Liver (tissue), 9 donors: ENCODE results near the gene NFKB2. TPM values are rescaled to one million over a fixed set of nuclear protein-coding genes. Genes with fewer than 3 reads are reported as not detected.
A peak's percentile ranks its signal among the peaks of the same experiment; 100 is the strongest.

Source experiments
- DNase-seq: peaks from one replicate; pipeline ENCODE4 v3.0.0-alpha.2; 2017; ENCODE audit warnings: low spot score
- H3K27ac ChIP-seq, 2 donors: one replicate each; pipeline ENCODE4 v1.7.0; 2013; ENCODE audit warnings: inconsistent platforms in 2 of 2, low read length in 2 of 2, control low read depth in 1 of 2, low read depth in 1 of 2, mild to moderate bottlenecking in 1 of 2
- H3K27me3 ChIP-seq, 4 donors: one replicate each; pipeline versions ENCODE4 v1.6.1 to v1.7.0; 2013; ENCODE audit warnings: low read length in 3 of 4, inconsistent platforms in 1 of 4, mild to moderate bottlenecking in 1 of 4, moderate library complexity in 1 of 4; ENCODE audit not compliant: control insufficient read depth in 4 of 4, insufficient read depth in 4 of 4
- H3K36me3 ChIP-seq, 4 donors: one replicate each; pipeline versions ENCODE4 v1.6.1 to v1.7.0; 2013; ENCODE audit warnings: low read length in 3 of 4, mild to moderate bottlenecking in 3 of 4, low read depth in 1 of 4, moderate library complexity in 1 of 4; ENCODE audit not compliant: control insufficient read depth in 4 of 4, insufficient read depth in 3 of 4
- H3K4me1 ChIP-seq, 4 donors: one replicate each; pipeline versions ENCODE4 v1.6.1 to v1.7.0; 2013; ENCODE audit warnings: low read length in 3 of 4, mild to moderate bottlenecking in 3 of 4, moderate library complexity in 1 of 4; ENCODE audit not compliant: control insufficient read depth in 4 of 4, insufficient read depth in 4 of 4
- H3K4me3 ChIP-seq, 3 donors: one replicate each; pipeline versions ENCODE4 v1.6.1 to v1.7.0; 2013; ENCODE audit warnings: low read length in 3 of 3, control low read depth in 1 of 3, low read depth in 1 of 3, mild to moderate bottlenecking in 1 of 3
- H3K9ac ChIP-seq, 2 donors: one replicate each; pipeline ENCODE4 v1.7.0; 2013; ENCODE audit warnings: low read length in 2 of 2, mild to moderate bottlenecking in 2 of 2, moderate library complexity in 2 of 2, control low read depth in 1 of 2, low read depth in 1 of 2
- H3K9me3 ChIP-seq, 4 donors: one replicate each; pipeline versions ENCODE4 v1.6.1 to v1.7.0; 2013; ENCODE audit warnings: low read length in 3 of 4; ENCODE audit not compliant: control insufficient read depth in 4 of 4
- EGR1 ChIP-seq, 2 donors: IDR thresholded peaks; 2 replicates each; pipeline ENCODE4 v1.6.1; 2016 to 2018; ENCODE audit warnings: antibody characterized with exemption in 2 of 2, low read depth in 2 of 2
- FOXA1 ChIP-seq: IDR thresholded peaks from 2 replicates; pipeline ENCODE4 v1.6.1; 2016; ENCODE audit warnings: antibody characterized with exemption
- FOXA2 ChIP-seq: IDR thresholded peaks from 2 replicates; pipeline ENCODE4 v1.6.1; 2016; ENCODE audit warnings: antibody characterized with exemption
- GABPA ChIP-seq, 2 donors: IDR thresholded peaks in 1 of 2; conservative IDR thresholded peaks in 1 of 2; 2 replicates each; pipeline ENCODE4 v1.6.1; 2016; ENCODE audit warnings: antibody characterized with exemption in 2 of 2, mild to moderate bottlenecking in 1 of 2, moderate library complexity in 1 of 2
- HNF4A ChIP-seq, 2 donors: conservative IDR thresholded peaks; 2 replicates each; pipeline ENCODE4 v1.6.1; 2016; ENCODE audit warnings: antibody characterized with exemption in 2 of 2, mild to moderate bottlenecking in 2 of 2
- HNF4G ChIP-seq: IDR thresholded peaks from 2 replicates; pipeline ENCODE4 v1.6.1; 2016; ENCODE audit warnings: antibody characterized with exemption
- JUND ChIP-seq, 2 donors: IDR thresholded peaks; 2 replicates each; pipeline ENCODE4 v1.6.1; 2016; ENCODE audit warnings: antibody characterized with exemption in 2 of 2
- NR2F2 ChIP-seq: IDR thresholded peaks from 2 replicates; pipeline ENCODE4 v1.6.1; 2016; ENCODE audit warnings: antibody characterized with exemption
- RAD21 ChIP-seq, 2 donors: IDR thresholded peaks; 2 replicates each; pipeline ENCODE4 v1.6.1; 2016; ENCODE audit warnings: antibody characterized with exemption in 2 of 2, mild to moderate bottlenecking in 2 of 2
- RXRA ChIP-seq, 2 donors: IDR thresholded peaks; 2 replicates each; pipeline ENCODE4 v1.6.1; 2017 to 2018; ENCODE audit warnings: antibody characterized with exemption in 2 of 2, mild to moderate bottlenecking in 1 of 2
- SP1 ChIP-seq: IDR thresholded peaks from 2 replicates; pipeline ENCODE4 v1.6.1; 2018; ENCODE audit warnings: antibody characterized with exemption, mild to moderate bottlenecking
- TAF1 ChIP-seq: conservative IDR thresholded peaks from 2 replicates; pipeline ENCODE4 v1.6.1; 2016; ENCODE audit warnings: antibody characterized with exemption, mild to moderate bottlenecking
- YY1 ChIP-seq: IDR thresholded peaks from 2 replicates; pipeline ENCODE4 v1.6.1; 2016; ENCODE audit warnings: antibody characterized with exemption, mild to moderate bottlenecking
- WGBS: extraction: QIAGEN DNeasy Blood & Tissue Kit; methylation state at CpG from one replicate; pipeline ENCODE4 v1.1.7; 2013; 5-methylcytosine and 5-hydroxymethylcytosine counted together
- polyA plus RNA-seq, 2 donors: library from polyadenylated mRNA; stranded (reverse) in 1 of 2; unstranded in 1 of 2; fragments of 200-250 nt in 1 of 2; fragments of >200 nt in 1 of 2; fragmentation: Nextera tagmentation in 1 of 2; extraction: Ambion mirVana in 1 of 2; gene quantifications; one replicate each; pipeline versions ENCODE4 v1.2.1 to v1.2.3, GENCODE V29; 2013 to 2015
- total RNA-seq, 2 donors: library from RNA; depleted of rRNA; stranded (reverse); fragments of >200 nt; gene quantifications; one replicate each; pipeline ENCODE4 v1.2.3, GENCODE V29; 2014
- TF ChIP-seq, protein P1 (sequence below): IDR thresholded peaks from 2 replicates; pipeline ENCODE4 v1.6.1; 2016; ENCODE audit warnings: antibody characterized with exemption
- TF ChIP-seq, protein P2 (sequence below): IDR thresholded peaks from 2 replicates; pipeline ENCODE4 v1.6.1; 2016; ENCODE audit warnings: antibody characterized with exemption
- TF ChIP-seq, protein P3 (sequence below): fragments of 150-350 bp; IDR thresholded peaks from 2 replicates; pipeline ENCODE4 v1.5.1; 2017; ENCODE audit warnings: improper control_type of control experiment, low read depth, low read length; ENCODE audit not compliant: missing input control
- TF ChIP-seq, protein P4 (sequence below): IDR thresholded peaks from 2 replicates; pipeline ENCODE4 v1.6.1; 2016; ENCODE audit warnings: antibody characterized with exemption, mild to moderate bottlenecking
- TF ChIP-seq, protein P5 (sequence below): IDR thresholded peaks from 2 replicates; pipeline ENCODE4 v1.6.1; 2016; ENCODE audit warnings: antibody characterized with exemption
- donor health status: healthy.
- donor health status: healthy.
- donor health status: healthy.
- donor health status: healthy.
- donor health status: healthy.

The NFKB2 gene
- total and polyA plus RNA-seq, 4 donors, result 1.8 to 8.5 (median 7.1) TPM

DNA sequence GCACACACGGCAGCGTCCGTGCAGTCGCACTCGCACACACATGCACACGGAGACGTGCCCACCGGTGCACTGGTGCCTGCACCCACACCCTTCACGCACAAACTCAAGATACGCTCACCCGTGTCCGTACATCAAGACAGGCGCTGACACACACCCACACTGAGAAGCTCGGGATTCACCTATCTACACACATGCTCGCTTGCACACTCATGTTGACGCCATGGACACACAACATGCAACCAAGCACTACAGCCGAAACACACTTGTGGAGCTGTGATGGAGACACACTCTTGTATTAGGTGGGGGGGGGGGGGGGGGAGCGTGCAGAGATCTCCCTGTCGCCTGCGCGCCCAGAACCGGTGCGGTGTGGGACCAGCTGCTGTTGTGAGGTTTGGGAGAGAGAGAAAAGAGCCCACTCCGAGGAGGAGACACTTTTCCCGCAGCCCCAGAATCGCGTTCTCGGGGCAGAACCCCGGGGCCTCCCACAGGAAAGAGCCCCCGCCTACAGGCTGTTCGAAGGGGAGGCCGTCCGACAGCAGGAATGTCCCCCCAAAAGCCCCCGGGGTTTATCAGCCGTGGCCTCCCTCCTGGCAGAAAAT, 605 bp upstream of the NFKB2 start:
- DNase-seq, result peak; percentile 43
- H3K27me3 ChIP-seq, result no peaks in the 10 kb centered on the region

DNA sequence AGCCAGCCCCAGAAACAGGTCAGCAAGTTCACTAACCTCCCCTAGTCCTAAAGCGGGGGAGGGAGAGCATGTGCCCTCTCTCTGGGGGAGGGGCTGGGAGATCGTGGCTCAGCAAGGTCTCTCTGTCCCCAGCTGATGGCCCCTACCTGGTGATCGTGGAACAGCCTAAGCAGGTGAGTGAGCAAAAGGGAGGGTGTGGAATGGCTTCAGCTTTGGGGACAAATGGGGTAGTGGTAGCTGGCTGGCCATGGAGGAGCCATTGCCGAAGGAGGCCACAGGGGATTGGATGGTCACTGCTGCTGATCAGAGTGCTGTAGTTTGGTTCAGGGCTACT, 779 bp downstream of the NFKB2 start:
- Histone ChIP-seq H3K36me3 (peaks cover 0 to 15% (median 1%) of the 10 kb centered on the region in 4 donors), H3K4me1 (peaks cover 11 to 37% (median 17%) of the 10 kb centered on the region in 4 donors), H3K27ac (peak overlapping the region; percentile 96 to 99), H3K9ac (peak overlapping the region; percentile 2 to 53), H3K4me3 (peak overlapping the region; percentile 78 to 87 (median 84)), H3K9me3 (no peaks in the 10 kb centered on the region), H3K27me3 (no peaks in the 10 kb centered on the region)
- TF ChIP-seq YY1, result no peak
- no peak for TF ChIP-seq FOXA2
- peak in 1 of 2 donors; percentile 49 for TF ChIP-seq RXRA (IDR thresholded peaks at IDR 0.05)
- no peak for DNase-seq
- WGBS, result 51% methylated on average over 4 of the region's 4 CpGs

More for the DNA sequence above, 605 bp upstream of the NFKB2 start:
- TF ChIP-seq HNF4G, result no peak
- TF ChIP-seq GABPA (IDR thresholded peaks at IDR 0.05 in 1 of 2, conservative IDR thresholded peaks at IDR 0.05 in 1 of 2), result no peak
- peaks cover 0 to 8% (median 1%) of the 10 kb centered on the region in 4 donors for H3K36me3 ChIP-seq
- H3K9ac ChIP-seq, result peak overlapping the region; percentile 67 to 82
- under 1% methylated on average over 35 of the region's 35 CpGs for WGBS
- H3K4me3 ChIP-seq, result peak overlapping the region; percentile 84 to 92 (median 87)
- peaks cover 11 to 37% (median 17%) of the 10 kb centered on the region in 4 donors for H3K4me1 ChIP-seq
- no peaks in the 10 kb centered on the region for H3K9me3 ChIP-seq
- H3K27ac ChIP-seq, result peak overlapping the region; percentile 96 to 99

DNA sequence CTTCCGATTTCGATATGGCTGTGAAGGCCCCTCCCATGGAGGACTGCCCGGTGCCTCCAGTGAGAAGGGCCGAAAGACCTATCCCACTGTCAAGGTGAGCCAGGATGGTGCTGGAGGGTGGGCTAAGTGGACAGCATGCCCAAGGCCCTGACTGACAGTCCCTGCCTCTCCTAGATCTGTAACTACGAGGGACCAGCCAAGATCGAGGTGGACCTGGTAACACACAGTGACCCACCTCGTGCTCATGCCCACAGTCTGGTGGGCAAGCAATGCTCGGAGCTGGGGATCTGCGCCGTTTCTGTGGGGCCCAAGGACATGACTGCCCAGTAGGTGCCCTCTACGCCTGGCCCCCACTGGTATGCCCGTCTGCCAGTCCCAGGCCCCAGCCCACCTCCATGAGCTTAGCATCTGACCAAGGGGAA, 1.2 kb downstream of the NFKB2 start:
- H3K9ac ChIP-seq, result no peak overlapping the region
- no peak for DNase-seq

More for the DNA sequence above, 1.2 kb downstream of the NFKB2 start:
- no peak for TF ChIP-seq EGR1 (IDR thresholded peaks at IDR 0.05; ENCODE audit: low read depth in 2 of 2)
- TF ChIP-seq RAD21 (IDR thresholded peaks at IDR 0.05), result no peak
- no peak for TF ChIP-seq NR2F2
- TF ChIP-seq FOXA1, result no peak
- TF ChIP-seq, protein P1, sequence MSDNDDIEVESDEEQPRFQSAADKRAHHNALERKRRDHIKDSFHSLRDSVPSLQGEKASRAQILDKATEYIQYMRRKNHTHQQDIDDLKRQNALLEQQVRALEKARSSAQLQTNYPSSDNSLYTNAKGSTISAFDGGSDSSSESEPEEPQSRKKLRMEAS, result no peak
- TF ChIP-seq HNF4G, result no peak
- TF ChIP-seq HNF4A (conservative IDR thresholded peaks at IDR 0.05), result no peak
- TF ChIP-seq, protein P2, sequence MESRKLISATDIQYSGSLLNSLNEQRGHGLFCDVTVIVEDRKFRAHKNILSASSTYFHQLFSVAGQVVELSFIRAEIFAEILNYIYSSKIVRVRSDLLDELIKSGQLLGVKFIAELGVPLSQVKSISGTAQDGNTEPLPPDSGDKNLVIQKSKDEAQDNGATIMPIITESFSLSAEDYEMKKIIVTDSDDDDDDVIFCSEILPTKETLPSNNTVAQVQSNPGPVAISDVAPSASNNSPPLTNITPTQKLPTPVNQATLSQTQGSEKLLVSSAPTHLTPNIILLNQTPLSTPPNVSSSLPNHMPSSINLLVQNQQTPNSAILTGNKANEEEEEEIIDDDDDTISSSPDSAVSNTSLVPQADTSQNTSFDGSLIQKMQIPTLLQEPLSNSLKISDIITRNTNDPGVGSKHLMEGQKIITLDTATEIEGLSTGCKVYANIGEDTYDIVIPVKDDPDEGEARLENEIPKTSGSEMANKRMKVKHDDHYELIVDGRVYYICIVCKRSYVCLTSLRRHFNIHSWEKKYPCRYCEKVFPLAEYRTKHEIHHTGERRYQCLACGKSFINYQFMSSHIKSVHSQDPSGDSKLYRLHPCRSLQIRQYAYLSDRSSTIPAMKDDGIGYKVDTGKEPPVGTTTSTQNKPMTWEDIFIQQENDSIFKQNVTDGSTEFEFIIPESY, result no peak
- TF ChIP-seq, protein P3, sequence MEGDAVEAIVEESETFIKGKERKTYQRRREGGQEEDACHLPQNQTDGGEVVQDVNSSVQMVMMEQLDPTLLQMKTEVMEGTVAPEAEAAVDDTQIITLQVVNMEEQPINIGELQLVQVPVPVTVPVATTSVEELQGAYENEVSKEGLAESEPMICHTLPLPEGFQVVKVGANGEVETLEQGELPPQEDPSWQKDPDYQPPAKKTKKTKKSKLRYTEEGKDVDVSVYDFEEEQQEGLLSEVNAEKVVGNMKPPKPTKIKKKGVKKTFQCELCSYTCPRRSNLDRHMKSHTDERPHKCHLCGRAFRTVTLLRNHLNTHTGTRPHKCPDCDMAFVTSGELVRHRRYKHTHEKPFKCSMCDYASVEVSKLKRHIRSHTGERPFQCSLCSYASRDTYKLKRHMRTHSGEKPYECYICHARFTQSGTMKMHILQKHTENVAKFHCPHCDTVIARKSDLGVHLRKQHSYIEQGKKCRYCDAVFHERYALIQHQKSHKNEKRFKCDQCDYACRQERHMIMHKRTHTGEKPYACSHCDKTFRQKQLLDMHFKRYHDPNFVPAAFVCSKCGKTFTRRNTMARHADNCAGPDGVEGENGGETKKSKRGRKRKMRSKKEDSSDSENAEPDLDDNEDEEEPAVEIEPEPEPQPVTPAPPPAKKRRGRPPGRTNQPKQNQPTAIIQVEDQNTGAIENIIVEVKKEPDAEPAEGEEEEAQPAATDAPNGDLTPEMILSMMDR, result no peak
- TF ChIP-seq JUND (IDR thresholded peaks at IDR 0.05), result no peak
- TF ChIP-seq, protein P4, sequence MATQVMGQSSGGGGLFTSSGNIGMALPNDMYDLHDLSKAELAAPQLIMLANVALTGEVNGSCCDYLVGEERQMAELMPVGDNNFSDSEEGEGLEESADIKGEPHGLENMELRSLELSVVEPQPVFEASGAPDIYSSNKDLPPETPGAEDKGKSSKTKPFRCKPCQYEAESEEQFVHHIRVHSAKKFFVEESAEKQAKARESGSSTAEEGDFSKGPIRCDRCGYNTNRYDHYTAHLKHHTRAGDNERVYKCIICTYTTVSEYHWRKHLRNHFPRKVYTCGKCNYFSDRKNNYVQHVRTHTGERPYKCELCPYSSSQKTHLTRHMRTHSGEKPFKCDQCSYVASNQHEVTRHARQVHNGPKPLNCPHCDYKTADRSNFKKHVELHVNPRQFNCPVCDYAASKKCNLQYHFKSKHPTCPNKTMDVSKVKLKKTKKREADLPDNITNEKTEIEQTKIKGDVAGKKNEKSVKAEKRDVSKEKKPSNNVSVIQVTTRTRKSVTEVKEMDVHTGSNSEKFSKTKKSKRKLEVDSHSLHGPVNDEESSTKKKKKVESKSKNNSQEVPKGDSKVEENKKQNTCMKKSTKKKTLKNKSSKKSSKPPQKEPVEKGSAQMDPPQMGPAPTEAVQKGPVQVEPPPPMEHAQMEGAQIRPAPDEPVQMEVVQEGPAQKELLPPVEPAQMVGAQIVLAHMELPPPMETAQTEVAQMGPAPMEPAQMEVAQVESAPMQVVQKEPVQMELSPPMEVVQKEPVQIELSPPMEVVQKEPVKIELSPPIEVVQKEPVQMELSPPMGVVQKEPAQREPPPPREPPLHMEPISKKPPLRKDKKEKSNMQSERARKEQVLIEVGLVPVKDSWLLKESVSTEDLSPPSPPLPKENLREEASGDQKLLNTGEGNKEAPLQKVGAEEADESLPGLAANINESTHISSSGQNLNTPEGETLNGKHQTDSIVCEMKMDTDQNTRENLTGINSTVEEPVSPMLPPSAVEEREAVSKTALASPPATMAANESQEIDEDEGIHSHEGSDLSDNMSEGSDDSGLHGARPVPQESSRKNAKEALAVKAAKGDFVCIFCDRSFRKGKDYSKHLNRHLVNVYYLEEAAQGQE, result no peak
- no peak for TF ChIP-seq FOXA2
- TF ChIP-seq, protein P5, sequence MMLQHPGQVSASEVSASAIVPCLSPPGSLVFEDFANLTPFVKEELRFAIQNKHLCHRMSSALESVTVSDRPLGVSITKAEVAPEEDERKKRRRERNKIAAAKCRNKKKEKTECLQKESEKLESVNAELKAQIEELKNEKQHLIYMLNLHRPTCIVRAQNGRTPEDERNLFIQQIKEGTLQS, result no peak
- TF ChIP-seq GABPA (IDR thresholded peaks at IDR 0.05 in 1 of 2, conservative IDR thresholded peaks at IDR 0.05 in 1 of 2), result no peak
- TF ChIP-seq SP1, result no peak
- no peak for TF ChIP-seq TAF1
- no peak for TF ChIP-seq YY1
- TF ChIP-seq RXRA (IDR thresholded peaks at IDR 0.05), result no peak
- Histone ChIP-seq H3K4me3 (peak overlapping the region in 1 of 3 donors; percentile 87), H3K27ac (peak overlapping the region in 1 of 2 donors; percentile 96), H3K27me3 (no peaks in the 10 kb centered on the region), H3K9me3 (no peaks in the 10 kb centered on the region), H3K4me1 (peaks cover 11 to 37% (median 17%) of the 10 kb centered on the region in 4 donors), H3K36me3 (peaks cover 0 to 19% (median 2%) of the 10 kb centered on the region in 4 donors)
- 93% methylated on average over 12 of the region's 12 CpGs for WGBS
